Transverse colon (tissue), 4 donors: Measurements from ENCODE around the gene TTBK1.

Source experiments
- CTCF ChIP-seq, 5 experiments: fragments of 200-600 bp in 3 of 5; fragments of 450-650 bp in 2 of 5; sonication (generic) in 3 of 5; IDR thresholded peaks; 1 replicate in 2 of 5; 2 replicates in 3 of 5; pipeline ENCODE4 v1.5.1; 2016 to 2017; ENCODE audit warnings: antibody characterized with exemption in 5 of 5, inconsistent platforms in 3 of 5, mild to moderate bottlenecking in 2 of 5, moderate library complexity in 1 of 5
- EP300 ChIP-seq: sonication (generic); formaldehyde crosslinking; IDR thresholded peaks from one replicate; pipeline ENCODE4 v1.6.1; 2017; ENCODE audit warnings: antibody characterized with exemption, low read depth
- POLR2A ChIP-seq: fragments of 450-650 bp; IDR thresholded peaks from one replicate; pipeline ENCODE4 v1.6.1; 2016; ENCODE audit warnings: antibody characterized with exemption, mild to moderate bottlenecking, moderate library complexity
- POLR2AphosphoS5 ChIP-seq, 3 donors: sonication (generic); formaldehyde crosslinking; IDR thresholded peaks; one replicate each; pipeline ENCODE4 v1.6.1; 2016; ENCODE audit warnings: antibody characterized with exemption in 3 of 3

GRCh38 chr6:43268782-43269272 is 25.5 kb downstream of the TTBK1 start:
- TF ChIP-seq CTCF (IDR thresholded peaks at IDR 0.05) (no peak), EP300 (no peak), POLR2A (no peak), POLR2AphosphoS5 (IDR thresholded peaks at IDR 0.05) (no peak)
